ENCODE data around the gene PSAT1.

The PSAT1 gene

GRCh38 chr9:78316166-78316892 lies 19.4 kb downstream of the PSAT1 start:
- no peak for DNase-seq (ENCODE audit: low read depth in 3 of 3)

DNA sequence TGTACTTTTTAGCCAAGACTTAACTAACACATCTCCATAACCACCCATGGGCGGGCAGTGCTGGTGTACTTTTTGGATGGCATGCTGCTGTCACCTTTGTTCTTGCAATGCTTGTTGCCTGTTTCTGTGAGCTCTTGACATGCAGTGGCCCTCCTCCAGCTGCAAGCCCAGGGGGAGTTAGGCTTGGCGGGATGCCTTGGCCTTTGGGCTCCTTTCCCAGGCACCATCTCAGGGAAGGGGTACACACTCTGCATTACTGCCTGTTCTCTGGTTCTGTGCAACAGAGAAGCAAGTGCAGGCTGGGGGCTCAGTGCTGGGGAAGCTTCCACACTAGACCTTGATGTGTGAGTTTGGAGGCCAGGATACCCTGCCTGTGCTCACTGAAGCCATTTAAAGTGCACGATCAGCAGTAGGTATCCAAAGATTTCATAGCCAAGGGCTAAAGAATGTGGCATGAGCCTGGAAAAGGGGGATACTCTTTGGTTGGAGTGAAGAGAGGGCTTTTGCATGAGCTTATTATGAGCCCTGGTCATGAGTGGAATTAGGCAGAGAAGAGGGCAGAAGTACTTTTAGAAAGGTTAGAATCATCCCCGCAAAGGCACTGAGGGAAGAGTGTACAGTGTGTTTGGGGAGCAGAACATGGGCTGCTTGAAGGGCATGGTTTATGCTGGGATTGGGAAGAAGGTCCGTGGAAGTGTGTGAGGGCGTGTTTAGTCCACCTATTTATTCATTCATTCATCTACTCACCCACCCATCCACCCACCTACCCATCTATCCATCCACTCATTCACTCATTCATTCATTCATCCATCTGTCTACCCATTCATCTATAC lies 22.5 kb downstream of the PSAT1 start:
- no peak for DNase-seq (ENCODE audit: low read depth in 3 of 3)

- DNase-seq (ENCODE audit: low read depth in 3 of 3): no peak
Observed at GRCh38 chr9:78320030-78320693, 23.2 kb downstream of the PSAT1 start.

- no peak for DNase-seq (ENCODE audit: low read depth in 3 of 3)
Observed at GRCh38 chr9:78320875-78321496, 24.1 kb downstream of the PSAT1 start.

- no peak for DNase-seq (ENCODE audit: low read depth in 3 of 3)
Observed at GRCh38 chr9:78321505-78321904, 24.6 kb downstream of the PSAT1 start.

GRCh38 chr9:78324068-78324650 lies 27.2 kb downstream of the PSAT1 start:
- DNase-seq (ENCODE audit: low read depth in 3 of 3): no peak

- no peak for DNase-seq (ENCODE audit: low read depth in 3 of 3)
Observed at GRCh38 chr9:78324682-78325081, 27.8 kb downstream of the PSAT1 start.

GRCh38 chr9:78325343-78325742 lies 28.4 kb downstream of the PSAT1 start:
- DNase-seq (ENCODE audit: low read depth in 3 of 3): no peak

- no peak for DNase-seq (ENCODE audit: low read depth in 3 of 3)
Observed at GRCh38 chr9:78325846-78326360, 29.0 kb downstream of the PSAT1 start.

DNA sequence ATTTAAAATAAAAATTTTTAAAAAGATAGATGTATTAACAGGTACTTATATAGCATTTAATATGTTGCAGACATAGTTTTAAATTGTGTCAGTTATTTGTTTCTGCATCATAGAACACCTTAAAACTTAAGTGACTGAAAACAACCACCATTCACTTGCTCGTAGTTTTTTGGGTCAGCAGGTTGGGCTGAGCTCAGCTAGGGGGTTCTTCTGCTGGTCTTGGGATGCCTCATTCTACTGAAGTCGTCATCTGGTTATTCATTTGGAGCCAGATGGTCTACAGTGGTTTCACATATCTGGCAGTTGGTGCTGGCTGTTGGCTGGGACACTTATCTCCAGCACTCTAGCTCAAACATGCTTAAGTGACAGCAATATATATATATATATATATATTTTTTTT lies 29.6 kb downstream of the PSAT1 start:
- DNase-seq (ENCODE audit: low read depth in 3 of 3): no peak

- no peak for DNase-seq (ENCODE audit: low read depth in 3 of 3)
Observed at GRCh38 chr9:78332381-78332780, 35.5 kb downstream of the PSAT1 start.

DNA sequence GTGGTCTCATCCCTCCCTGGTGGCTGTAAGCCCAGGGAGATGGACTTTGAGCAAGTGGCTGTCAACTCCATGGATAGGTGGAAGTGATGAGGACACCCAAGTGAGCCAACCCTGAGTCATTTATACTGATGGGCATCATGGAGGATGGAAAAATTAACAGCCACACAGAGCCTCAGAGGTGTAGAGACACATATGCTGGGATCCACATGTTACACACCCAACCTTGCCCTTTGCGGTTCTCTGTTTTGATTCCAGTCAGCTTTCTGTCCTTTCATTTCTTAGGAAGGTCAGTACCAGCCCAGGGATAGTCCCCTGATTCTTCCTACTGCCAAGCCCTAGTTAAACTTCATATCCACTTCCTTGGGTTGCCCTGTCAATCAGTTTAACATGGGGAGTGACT lies 51.9 kb downstream of the PSAT1 start:
- DNase-seq (ENCODE audit: low read depth in 3 of 3): no peak

DNA sequence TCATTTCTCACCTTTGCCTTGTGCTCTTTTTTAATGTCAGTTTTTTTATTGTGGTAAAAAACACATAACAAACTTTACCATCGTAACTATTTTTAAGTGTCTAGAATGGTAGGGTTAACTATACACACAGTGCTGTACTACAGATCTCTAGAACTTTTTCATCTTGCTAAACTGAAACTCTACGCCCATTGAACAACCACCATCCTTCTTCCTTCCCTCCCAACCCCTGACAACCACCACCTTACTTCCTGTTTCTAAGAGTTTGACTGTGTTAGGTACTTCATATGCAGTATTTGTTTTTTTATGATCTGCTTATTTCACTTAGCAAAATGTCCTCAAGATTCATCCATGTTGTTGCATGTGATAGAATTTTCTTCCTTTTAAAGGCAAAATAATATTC lies 54.9 kb downstream of the PSAT1 start:
- DNase-seq (ENCODE audit: low read depth in 3 of 3): no peak

GRCh38 chr9:78354324-78354973 lies 57.5 kb downstream of the PSAT1 start:
- DNase-seq (ENCODE audit: low read depth in 3 of 3): no peak

DNA sequence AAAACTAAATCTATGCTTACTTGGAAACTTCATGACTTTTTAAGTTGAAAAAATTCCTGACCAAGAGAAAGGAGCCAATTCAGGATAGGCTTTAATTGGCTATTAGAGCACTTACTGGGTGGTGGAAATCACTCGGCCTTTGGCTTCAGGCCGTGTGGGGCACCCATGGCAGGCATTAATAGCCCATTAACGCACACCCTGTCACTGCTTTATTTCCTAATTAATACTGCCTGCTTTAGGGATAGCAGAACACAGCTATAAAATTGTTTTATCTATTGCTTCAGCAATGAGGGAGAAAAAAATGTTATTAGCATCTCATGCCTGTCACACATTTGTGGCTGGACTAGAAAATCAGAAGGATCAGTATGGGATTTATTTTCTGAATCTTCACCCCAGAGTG lies 58.1 kb downstream of the PSAT1 start:
- DNase-seq (ENCODE audit: low read depth in 3 of 3): no peak

GRCh38 chr9:78356634-78357033 lies 59.7 kb downstream of the PSAT1 start:
- no peak for DNase-seq (ENCODE audit: low read depth in 3 of 3)

GRCh38 chr9:78357165-78357873 lies 60.4 kb downstream of the PSAT1 start:
- no peak for DNase-seq (ENCODE audit: low read depth in 3 of 3)

GRCh38 chr9:78358329-78359051 lies 61.6 kb downstream of the PSAT1 start:
- no peak for DNase-seq (ENCODE audit: low read depth in 3 of 3)

DNA sequence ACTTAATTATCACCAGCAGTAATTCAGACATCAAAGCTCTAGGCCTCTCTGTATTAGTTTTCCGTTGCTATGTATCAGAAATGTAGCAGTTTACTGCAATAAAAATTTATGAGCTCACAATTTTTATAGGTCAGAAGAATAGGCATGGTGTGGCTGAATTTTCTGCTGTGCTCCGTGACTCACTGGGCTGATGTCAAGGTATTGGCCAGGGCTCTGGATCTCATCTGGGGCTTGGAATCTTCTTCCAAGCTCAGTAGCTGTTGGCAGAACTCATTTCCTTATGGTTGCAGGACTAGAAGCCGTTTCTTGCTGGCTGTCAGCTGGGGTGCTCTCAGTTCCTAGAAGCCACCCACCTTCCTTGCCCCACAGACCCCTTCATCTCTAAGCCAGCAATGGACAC lies 66.3 kb downstream of the PSAT1 start:
- DNase-seq (ENCODE audit: low read depth in 3 of 3): no peak
